ENCODE results near the gene MRC1.

- TF ChIP-seq CTCF (IDR thresholded peaks at IDR 0.05) (no peak), POLR2A (IDR thresholded peaks at IDR 0.05) (no peak)
These were observed 109.2 kb downstream of the MRC1 start for GRCh38 chr10:17918187-17918903.

All from lower leg skin (tissue), 3 donors.